CD4-positive, alpha-beta memory T cell (primary cell): ENCODE measurements around the gene SMC4. TPM values are rescaled to one million over a fixed set of nuclear protein-coding genes. Genes with fewer than 3 reads are reported as not detected.

Source experiments
- CTCF ChIA-PET: fragments of 350-600 bp; sonication (Branson Sonifier 250); formaldehyde crosslinking; loops from one replicate; lab custom pipeline; 2021; ENCODE audit warnings: inconsistent platforms; ENCODE audit not compliant: partially characterized antibody; lab: Charles Lee
- POLR2A ChIA-PET: fragments of 350-600 bp; sonication (Branson Sonifier 250); formaldehyde crosslinking; loops from one replicate; lab custom pipeline; 2021; ENCODE audit not compliant: partially characterized antibody; lab: Charles Lee
- DNase-seq, 5 donors: peaks; one replicate each; pipeline versions ENCODE4 v3.0.0 to v3.0.0-alpha.2; 2020 to 2022; ENCODE audit warnings: mixed read lengths in 1 of 5
- H3K27ac ChIP-seq: one replicate; pipeline ENCODE4 v1.7.0; 2013; ENCODE audit warnings: low read depth, low read length
- H3K27me3 ChIP-seq: 2 replicates; pipeline ENCODE4 v1.7.0; 2013; ENCODE audit warnings: mild to moderate bottlenecking, low read length, moderate library complexity; ENCODE audit not compliant: insufficient read depth
- H3K36me3 ChIP-seq: 2 replicates; pipeline ENCODE4 v1.7.0; 2013; ENCODE audit warnings: mild to moderate bottlenecking, low read length, moderate library complexity; ENCODE audit not compliant: insufficient read depth
- H3K4me1 ChIP-seq: 2 replicates; pipeline ENCODE4 v1.7.0; 2013; ENCODE audit warnings: mild to moderate bottlenecking, low read length, moderate library complexity; ENCODE audit not compliant: insufficient read depth
- H3K4me3 ChIP-seq, 2 donors: one replicate each; pipeline ENCODE4 v1.7.0; 2013; ENCODE audit warnings: low read length in 2 of 2, mild to moderate bottlenecking in 1 of 2
- H3K9me3 ChIP-seq, 2 donors: one replicate each; pipeline ENCODE4 v1.7.0; 2013; ENCODE audit warnings: low read length in 2 of 2, control low read depth in 1 of 2; ENCODE audit not compliant: control insufficient read depth in 1 of 2
- H3K27ac Mint-ChIP-seq, 7 donors: one replicate each; pipeline ENCODE4 v1.8.0; 2020 to 2021; ENCODE audit warnings: mixed read lengths in 7 of 7, mild to moderate bottlenecking in 6 of 7, inconsistent platforms in 3 of 7, moderate library complexity in 3 of 7
- H3K27me3 Mint-ChIP-seq, 2 donors: one replicate each; pipeline ENCODE4 v1.8.0; 2020 to 2021; ENCODE audit warnings: mixed read lengths in 2 of 2
- H3K36me3 Mint-ChIP-seq, 2 donors: one replicate each; pipeline ENCODE4 v1.8.0; 2020 to 2021; ENCODE audit warnings: mixed read lengths in 2 of 2, inconsistent platforms in 1 of 2, mild to moderate bottlenecking in 1 of 2
- H3K4me1 Mint-ChIP-seq, 4 donors: one replicate each; pipeline ENCODE4 v1.8.0; 2020 to 2021; ENCODE audit warnings: mixed read lengths in 4 of 4, mild to moderate bottlenecking in 1 of 4
- H3K4me3 Mint-ChIP-seq, 8 donors: one replicate each; pipeline ENCODE4 v1.8.0; 2020 to 2021; ENCODE audit warnings: mixed read lengths in 8 of 8, mild to moderate bottlenecking in 7 of 8, moderate library complexity in 6 of 8, inconsistent platforms in 3 of 8
- H3K9me3 Mint-ChIP-seq, 8 donors: one replicate each; pipeline ENCODE4 v1.8.0; 2020 to 2021; ENCODE audit warnings: mixed read lengths in 8 of 8, mild to moderate bottlenecking in 5 of 8, inconsistent platforms in 3 of 8, moderate library complexity in 1 of 8
- intact Hi-C: fragments of 100-400 bp; cut with micrococcal nuclease; formaldehyde crosslinking; loops from one replicate; pipeline ENCODE4 v1.15.1; 2023
- polyA plus RNA-seq, 2 donors: library from polyadenylated mRNA; unstranded; fragments of 300-500 nt; fragmentation: Illumina TruSeq; gene quantifications; one replicate each; pipeline ENCODE4 v1.2.3, GENCODE V29; 2021
- total RNA-seq, 2 experiments: library from RNA; stranded (reverse); gene quantifications; one replicate each; pipeline ENCODE4 v1.2.3, GENCODE V29; 2021

The SMC4 gene
- total and polyA plus RNA-seq, 4 experiments from 2014 or later: 33.2 to 74.3 (median 66.7) TPM

DNA sequence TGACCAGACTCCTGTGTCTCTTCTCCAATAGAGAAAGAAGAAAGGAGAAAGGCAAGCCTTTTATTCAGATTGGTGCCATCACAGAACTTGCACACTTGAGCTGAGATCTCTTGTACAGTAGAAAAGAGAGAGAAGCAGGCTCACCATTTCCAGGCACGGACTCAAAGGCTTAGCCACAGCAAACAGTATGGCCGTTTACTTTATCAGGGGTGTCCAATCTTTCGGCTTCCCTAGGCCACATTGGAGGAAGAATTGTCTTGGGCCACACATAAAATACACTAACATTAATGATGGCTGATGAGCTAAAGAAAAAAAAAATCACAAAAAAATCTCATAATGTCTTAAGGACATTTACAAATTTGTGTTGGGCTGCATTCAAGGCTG is 5.4 kb upstream of the SMC4 start:
- Mint-ChIP-seq H3K4me1 (peaks cover 14 to 22% (median 21%) of the 10 kb centered on the region in 4 donors), H3K36me3 (peaks cover 5 to 8% of the 10 kb centered on the region in 2 donors), H3K9me3 (peaks cover 0 to under 1% (median 0%) of the 10 kb centered on the region in 8 donors), H3K27ac (no peak overlapping the region), H3K27me3 (no peaks in the 10 kb centered on the region), H3K4me3 (no peak overlapping the region)
- ChIA-PET CTCF (interaction anchor here (0.9 to 2.9 kb wide), 2 partner anchors 19 to 1730 kb away, joined by 3 to 12 read pairs; no protein-coding TSS in a partner anchor), POLR2A (no interaction called here)
- no peak for DNase-seq
- no peak overlapping the region for H3K27ac ChIP-seq
- H3K36me3 ChIP-seq: no peaks in the 10 kb centered on the region
- no peak overlapping the region for H3K4me3 ChIP-seq
- no peaks in the 10 kb centered on the region for H3K9me3 ChIP-seq
- H3K4me1 ChIP-seq: peaks cover 15% of the 10 kb centered on the region
- intact Hi-C loops: no loop called here
- no peaks in the 10 kb centered on the region for H3K27me3 ChIP-seq

- Mint-ChIP-seq H3K4me3 (no peak overlapping the region), H3K27ac (peak overlapping the region in 1 of 7 donors; percentile 3), H3K9me3 (peaks cover 0 to 10% (median 0%) of the 10 kb centered on the region in 8 donors), H3K4me1 (peaks cover 20 to 24% (median 21%) of the 10 kb centered on the region in 4 donors), H3K27me3 (no peaks in the 10 kb centered on the region), H3K36me3 (peaks cover 5 to 19% of the 10 kb centered on the region in 2 donors)
- no peak for DNase-seq
- Histone ChIP-seq H3K4me1 (peaks cover 15% of the 10 kb centered on the region), H3K27ac (no peak overlapping the region), H3K27me3 (no peaks in the 10 kb centered on the region), H3K4me3 (no peak overlapping the region), H3K36me3 (no peaks in the 10 kb centered on the region), H3K9me3 (no peaks in the 10 kb centered on the region)
- intact Hi-C loops: no loop called here
- CTCF ChIA-PET: interaction anchor here (2.9 kb wide), 1 partner anchor 18 kb away, joined by 12 read pairs; no protein-coding TSS in a partner anchor
- POLR2A ChIA-PET: interaction anchor here (0.7 kb wide), 1 partner anchor 25 kb away, joined by 3 read pairs; no protein-coding TSS in a partner anchor
Measured at GRCh38 chr3:160395297-160395696, 4.2 kb upstream of the SMC4 start.

GRCh38 chr3:160398820-160399124 is 678 bp upstream of the SMC4 start:
- H3K4me3 ChIP-seq: peak overlapping the region; percentile 68 to 86
- CTCF ChIA-PET: interaction anchor here (0.9 to 3.2 kb wide), 2 partner anchors 13 to 29 kb away, joined by 3 to 21 read pairs; no protein-coding TSS in a partner anchor
- peak overlapping the region; percentile 91 to 100 (median 98) for H3K4me3 Mint-ChIP-seq
- no peaks in the 10 kb centered on the region for H3K27me3 ChIP-seq
- H3K36me3 ChIP-seq: no peaks in the 10 kb centered on the region
- DNase-seq: no peak
- peaks cover 0 to 11% (median under 1%) of the 10 kb centered on the region in 8 donors for H3K9me3 Mint-ChIP-seq
- peaks cover 27 to 48% (median 35%) of the 10 kb centered on the region in 4 donors for H3K4me1 Mint-ChIP-seq
- POLR2A ChIA-PET: interaction anchor here (0.6 to 4.1 kb wide), 3 partner anchors 17 to 228 kb away, joined by 3 to 35 read pairs (median 5); partner anchors contain the start of gene TRIM59
- peaks cover 4 to 31% of the 10 kb centered on the region in 2 donors for H3K36me3 Mint-ChIP-seq
- H3K27ac ChIP-seq: peak overlapping the region; percentile 91
- peaks cover 31% of the 10 kb centered on the region for H3K4me1 ChIP-seq
- no peaks in the 10 kb centered on the region for H3K27me3 Mint-ChIP-seq
- H3K9me3 ChIP-seq: no peaks in the 10 kb centered on the region
- intact Hi-C loops: loop anchor here (1.0 to 2.0 kb wide), 5 partner anchors 28 to 1596 kb away; partner anchors contain the start of genes KPNA4, MFSD1 and TRIM59
- H3K27ac Mint-ChIP-seq: peak overlapping the region; percentile 97 to 100 (median 99)

DNA sequence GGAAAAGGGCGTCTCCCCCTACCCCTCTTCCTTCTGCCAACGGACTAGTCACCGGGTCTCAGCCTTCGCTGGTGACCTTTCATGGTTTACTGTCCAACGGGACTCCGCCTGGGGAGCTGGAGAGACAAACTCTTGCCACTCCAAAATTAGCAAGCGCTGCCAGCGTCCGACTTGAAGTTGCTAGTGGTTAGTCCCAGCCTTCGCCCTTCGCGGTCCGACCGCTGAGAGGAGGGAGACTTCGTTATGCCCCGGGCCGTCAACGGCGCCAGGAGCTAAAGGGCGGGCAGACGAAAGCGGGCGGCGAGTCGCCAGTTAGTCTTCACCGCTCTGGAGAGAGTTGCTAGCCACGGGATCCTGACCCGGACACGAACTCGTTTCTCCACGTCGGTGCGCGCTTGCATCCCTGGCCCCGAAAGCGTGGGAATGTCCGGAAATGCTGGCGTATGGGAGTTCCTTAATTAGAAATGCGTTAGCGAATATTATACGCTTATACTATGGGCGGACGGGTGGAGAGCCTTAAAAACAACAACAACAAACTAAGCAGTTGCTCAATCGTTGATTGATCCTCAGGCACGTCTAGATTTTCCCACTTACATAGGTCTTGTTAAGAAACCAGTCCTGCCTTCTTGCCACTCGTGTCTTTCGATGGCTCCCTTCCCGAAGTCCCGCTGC is 716 bp downstream of the SMC4 start:
- peak overlapping the region; percentile 91 for H3K27ac ChIP-seq
- H3K4me1 Mint-ChIP-seq: peaks cover 34 to 57% (median 41%) of the 10 kb centered on the region in 4 donors
- no peaks in the 10 kb centered on the region for H3K9me3 ChIP-seq
- no peaks in the 10 kb centered on the region for H3K36me3 ChIP-seq
- H3K27me3 ChIP-seq: no peaks in the 10 kb centered on the region
- POLR2A ChIA-PET: interaction anchor here (0.6 to 4.1 kb wide), 9 partner anchors 9 to 167 kb away, joined by 3 to 35 read pairs (median 4); partner anchors contain the start of gene TRIM59
- peaks cover 41% of the 10 kb centered on the region for H3K4me1 ChIP-seq
- intact Hi-C loops: loop anchor here (5.0 kb wide), 1 partner anchor 173 kb away; the partner anchor contains the start of gene C3orf80
- peak overlapping the region; percentile 91 to 100 (median 98) for H3K4me3 Mint-ChIP-seq
- peaks cover 4 to 38% of the 10 kb centered on the region in 2 donors for H3K36me3 Mint-ChIP-seq
- H3K9me3 Mint-ChIP-seq: peaks cover 0 to 11% (median under 1%) of the 10 kb centered on the region in 8 donors
- no peaks in the 10 kb centered on the region for H3K27me3 Mint-ChIP-seq
- H3K27ac Mint-ChIP-seq: peak overlapping the region; percentile 97 to 100 (median 99)
- H3K4me3 ChIP-seq: peak overlapping the region; percentile 68 to 86
- peak in 2 of 5 donors; percentile 27 to 54 for DNase-seq
- CTCF ChIA-PET: interaction anchor here (0.7 to 3.2 kb wide), 2 partner anchors 12 to 49 kb away, joined by 3 to 21 read pairs; partner anchors contain the start of gene TRIM59

DNA sequence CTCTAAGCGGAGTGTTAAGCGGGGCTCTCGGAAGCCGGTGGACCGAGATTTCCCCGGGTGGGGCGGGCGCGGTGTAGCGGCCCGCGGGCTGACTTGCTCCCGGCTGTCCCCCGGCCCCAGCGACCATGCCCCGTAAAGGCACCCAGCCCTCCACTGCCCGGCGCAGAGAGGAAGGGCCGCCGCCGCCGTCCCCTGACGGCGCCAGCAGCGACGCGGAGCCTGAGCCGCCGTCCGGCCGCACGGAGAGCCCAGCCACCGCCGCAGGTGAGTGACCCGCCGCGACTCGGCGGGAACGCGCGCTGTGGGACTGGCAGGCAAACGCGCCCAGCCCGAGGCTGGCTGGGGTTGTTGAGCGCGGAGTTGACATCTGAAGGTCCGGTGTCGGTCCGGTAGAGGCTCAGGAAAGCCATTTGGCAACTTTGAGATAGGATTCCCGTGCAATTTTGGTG is 1.3 kb downstream of the SMC4 start:
- Histone ChIP-seq H3K4me3 (peak overlapping the region; percentile 68 to 86), H3K27me3 (no peaks in the 10 kb centered on the region), H3K9me3 (no peaks in the 10 kb centered on the region), H3K27ac (peak overlapping the region; percentile 91), H3K36me3 (no peaks in the 10 kb centered on the region), H3K4me1 (peaks cover 41% of the 10 kb centered on the region)
- H3K4me1 Mint-ChIP-seq: peaks cover 34 to 57% (median 40%) of the 10 kb centered on the region in 4 donors
- peaks cover 4 to 39% of the 10 kb centered on the region in 2 donors for H3K36me3 Mint-ChIP-seq
- H3K9me3 Mint-ChIP-seq: peaks cover 0 to 11% (median under 1%) of the 10 kb centered on the region in 8 donors
- peak in 3 of 5 donors; percentile 21 to 26 (median 22) for DNase-seq
- peak overlapping the region; percentile 86 to 100 (median 99) for H3K27ac Mint-ChIP-seq
- intact Hi-C loops: loop anchor here (5.0 kb wide), 1 partner anchor 173 kb away; the partner anchor contains the start of gene C3orf80
- peak overlapping the region; percentile 91 to 100 (median 98) for H3K4me3 Mint-ChIP-seq
- no peaks in the 10 kb centered on the region for H3K27me3 Mint-ChIP-seq
- ChIA-PET CTCF (interaction anchor here (1.1 to 3.2 kb wide), 5 partner anchors 10 to 412 kb away, joined by 4 to 21 read pairs (median 6); partner anchors contain the start of genes IL12A and TRIM59), POLR2A (interaction anchor here (0.6 to 4.1 kb wide), 7 partner anchors 8 to 114 kb away, joined by 3 to 35 read pairs (median 9); partner anchors contain the start of gene TRIM59)

- peaks cover 32 to 57% (median 40%) of the 10 kb centered on the region in 4 donors for H3K4me1 Mint-ChIP-seq
Measured at GRCh38 chr3:160401291-160402095, 2.0 kb downstream of the SMC4 start.

More at GRCh38 chr3:160401291-160402095, 2.0 kb downstream of the SMC4 start:
- H3K27me3 ChIP-seq: no peaks in the 10 kb centered on the region
- H3K36me3 ChIP-seq: no peaks in the 10 kb centered on the region
- H3K4me3 Mint-ChIP-seq: peak overlapping the region; percentile 82 to 98 (median 92)
- POLR2A ChIA-PET: interaction anchor here (1.2 to 3.1 kb wide), 3 partner anchors 8 to 48 kb away, joined by 5 to 12 read pairs (median 9); partner anchors contain the start of gene TRIM59
- no peaks in the 10 kb centered on the region for H3K27me3 Mint-ChIP-seq
- peak in 2 of 5 donors; percentile 4 to 19 for DNase-seq
- H3K36me3 Mint-ChIP-seq: peaks cover 4 to 40% of the 10 kb centered on the region in 2 donors
- H3K4me3 ChIP-seq: peak overlapping the region; percentile 68 to 86
- CTCF ChIA-PET: interaction anchor here (1.1 to 2.6 kb wide), 5 partner anchors 10 to 412 kb away, joined by 4 to 21 read pairs (median 6); partner anchors contain the start of genes IL12A and TRIM59
- peak overlapping the region; percentile 91 for H3K27ac ChIP-seq
- peak overlapping the region; percentile 66 to 96 (median 87) for H3K27ac Mint-ChIP-seq
- no peaks in the 10 kb centered on the region for H3K9me3 ChIP-seq
- H3K4me1 ChIP-seq: peaks cover 41% of the 10 kb centered on the region
- intact Hi-C loops: loop anchor here (5.0 kb wide), 1 partner anchor 174 kb away; the partner anchor contains the start of gene C3orf80
- peaks cover 0 to 11% (median under 1%) of the 10 kb centered on the region in 8 donors for H3K9me3 Mint-ChIP-seq
